Uterus (tissue), 2 donors: ENCODE results near the gene ADK.

Source experiments
- POLR2A ChIP-seq, 2 donors: fragments of 450-650 bp; IDR thresholded peaks; one replicate each; pipeline ENCODE4 v1.6.1; 2016; ENCODE audit warnings: antibody characterized with exemption in 2 of 2, mild to moderate bottlenecking in 1 of 2, moderate library complexity in 1 of 2
- TF ChIP-seq, protein P1 (sequence below), 4 experiments: fragments of 200-600 bp in 2 of 4; fragments of 450-650 bp in 2 of 4; sonication (generic) in 2 of 4; IDR thresholded peaks; one replicate each; pipeline ENCODE4 v1.5.1; 2016 to 2019; ENCODE audit warnings: antibody characterized with exemption in 4 of 4, mild to moderate bottlenecking in 2 of 4, moderate library complexity in 1 of 4

GRCh38 chr10:74165530-74165901 is 14.5 kb downstream of the ADK start:
- TF ChIP-seq, protein P1, sequence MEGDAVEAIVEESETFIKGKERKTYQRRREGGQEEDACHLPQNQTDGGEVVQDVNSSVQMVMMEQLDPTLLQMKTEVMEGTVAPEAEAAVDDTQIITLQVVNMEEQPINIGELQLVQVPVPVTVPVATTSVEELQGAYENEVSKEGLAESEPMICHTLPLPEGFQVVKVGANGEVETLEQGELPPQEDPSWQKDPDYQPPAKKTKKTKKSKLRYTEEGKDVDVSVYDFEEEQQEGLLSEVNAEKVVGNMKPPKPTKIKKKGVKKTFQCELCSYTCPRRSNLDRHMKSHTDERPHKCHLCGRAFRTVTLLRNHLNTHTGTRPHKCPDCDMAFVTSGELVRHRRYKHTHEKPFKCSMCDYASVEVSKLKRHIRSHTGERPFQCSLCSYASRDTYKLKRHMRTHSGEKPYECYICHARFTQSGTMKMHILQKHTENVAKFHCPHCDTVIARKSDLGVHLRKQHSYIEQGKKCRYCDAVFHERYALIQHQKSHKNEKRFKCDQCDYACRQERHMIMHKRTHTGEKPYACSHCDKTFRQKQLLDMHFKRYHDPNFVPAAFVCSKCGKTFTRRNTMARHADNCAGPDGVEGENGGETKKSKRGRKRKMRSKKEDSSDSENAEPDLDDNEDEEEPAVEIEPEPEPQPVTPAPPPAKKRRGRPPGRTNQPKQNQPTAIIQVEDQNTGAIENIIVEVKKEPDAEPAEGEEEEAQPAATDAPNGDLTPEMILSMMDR (IDR thresholded peaks at IDR 0.05), result no peak
- TF ChIP-seq POLR2A (IDR thresholded peaks at IDR 0.05), result no peak
